ENCODE data around the gene ETS1.
A peak's percentile ranks its signal among the peaks of the same experiment; 100 is the strongest.
"Not testable (repeated sequence)": the region's sequence is repeated elsewhere in the genome, so short reads cannot be mapped to it uniquely, and the experiment has no call there.

The ETS1 gene

DNA sequence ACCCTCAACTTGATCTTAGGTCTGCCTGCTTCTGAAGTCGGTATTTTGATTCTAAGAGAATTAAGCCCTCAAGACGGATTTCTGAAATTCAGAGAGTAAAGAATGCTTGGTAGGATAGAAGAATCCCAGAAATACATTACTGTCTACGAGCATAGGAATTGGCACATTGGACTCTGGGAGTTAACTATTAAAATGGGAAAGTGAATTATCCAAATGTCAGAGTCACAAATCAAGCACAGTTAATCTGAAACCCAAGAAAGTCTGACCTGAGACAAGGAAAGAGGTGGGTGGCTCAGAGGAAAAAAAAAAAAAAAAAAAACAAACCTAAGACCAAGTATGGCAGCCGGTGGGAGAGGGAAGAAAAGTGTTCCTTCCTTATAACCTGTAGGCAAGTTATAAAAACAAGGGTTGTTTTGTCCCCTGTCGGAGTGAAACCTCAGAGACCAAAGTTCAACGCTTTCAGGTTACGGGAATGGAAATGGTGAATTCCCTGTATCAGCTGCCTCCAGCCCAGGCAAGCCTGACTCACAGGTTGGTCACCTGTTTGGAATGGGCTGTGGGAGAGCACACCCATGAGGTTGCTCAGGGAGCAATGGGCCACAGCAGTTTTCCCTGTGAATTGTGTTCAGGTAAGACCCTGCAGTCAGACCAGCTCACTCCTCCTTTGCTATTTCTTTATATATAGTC, 139.0 kb downstream of the ETS1 start:
- DNase-seq (ENCODE audit: low spot score) (peak; percentile 76), FAIRE-seq (no peak)

DNA sequence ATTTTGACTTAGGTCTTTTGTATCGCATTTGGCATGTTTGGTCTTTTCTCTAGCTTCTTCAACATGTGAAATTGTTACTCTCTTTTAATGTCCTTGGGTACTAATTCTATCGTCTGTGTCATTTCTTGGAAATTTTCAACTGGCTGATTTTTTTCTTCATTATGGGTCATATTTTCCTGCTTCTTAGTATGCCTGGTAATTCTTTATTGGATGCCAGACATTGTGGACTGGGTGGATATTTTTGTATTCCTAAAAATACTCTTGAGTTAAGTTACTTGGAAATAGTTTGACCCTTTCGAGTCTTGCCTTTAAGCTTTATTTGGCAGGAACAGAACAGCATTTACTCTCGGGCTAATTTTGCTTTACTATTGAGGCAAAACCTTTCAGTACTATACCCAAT, 140.1 kb downstream of the ETS1 start:
- DNase-seq (ENCODE audit: low spot score), result no peak
- no peak for FAIRE-seq

DNA sequence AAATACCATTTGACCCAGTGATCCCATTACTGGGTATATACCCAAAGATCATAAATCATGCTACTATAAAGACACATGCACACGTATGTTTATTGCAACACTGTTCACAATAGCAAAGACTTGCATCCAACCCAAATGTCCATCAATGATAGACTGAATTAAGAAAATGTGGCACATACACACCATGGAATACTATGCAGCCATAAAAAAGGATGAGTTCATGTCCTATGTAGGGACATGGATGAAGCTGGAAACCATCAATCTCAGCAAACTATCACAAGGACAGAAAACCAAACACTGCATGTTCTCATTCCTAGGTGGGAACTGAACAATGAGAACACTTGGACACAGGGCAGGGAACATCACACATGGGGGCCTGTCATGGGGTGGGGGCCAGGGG, 141.4 kb downstream of the ETS1 start:
- not testable (repeated sequence) for FAIRE-seq; DNase-seq (ENCODE audit: low spot score)

DNA sequence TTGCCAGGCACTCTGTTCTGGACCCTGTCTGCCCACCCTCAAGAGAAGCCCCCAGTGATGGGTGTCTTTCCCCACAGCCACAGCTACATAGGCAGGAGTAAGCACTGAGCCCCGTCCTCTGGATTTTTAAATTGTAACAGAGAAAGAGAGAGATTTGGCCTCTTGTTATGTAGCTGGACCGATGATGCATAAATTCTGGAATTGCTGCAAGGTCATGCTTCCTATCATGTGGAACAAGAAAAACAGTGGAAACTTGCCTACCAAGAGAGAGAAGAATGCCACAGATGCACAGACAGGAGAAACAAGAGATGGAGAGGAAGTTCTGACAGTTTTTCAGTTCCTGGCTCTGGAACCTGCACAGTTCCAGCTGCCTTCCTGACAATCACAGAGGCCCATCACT, 150.2 kb downstream of the ETS1 start:
- FAIRE-seq (no peak), DNase-seq (ENCODE audit: low spot score) (no peak)

DNA sequence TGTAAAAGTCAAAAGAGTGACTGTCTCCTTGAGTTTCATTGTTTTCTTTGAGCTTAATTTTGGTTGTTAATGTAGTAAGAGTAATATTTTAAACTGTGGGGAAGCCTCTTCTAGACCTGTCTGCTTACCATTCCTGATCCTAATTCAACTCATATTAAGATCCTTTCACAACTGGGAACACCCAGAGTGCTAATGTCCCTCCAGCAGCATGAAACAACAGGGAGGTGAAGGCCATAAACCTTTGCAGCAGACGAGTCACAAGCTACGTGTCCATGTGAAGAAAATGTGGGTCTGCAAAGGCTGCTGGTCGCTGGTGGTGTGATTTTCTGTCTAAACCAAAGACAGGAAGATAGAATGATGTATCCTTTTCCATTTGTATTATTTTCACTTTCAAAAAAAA, 152.5 kb downstream of the ETS1 start:
- no peak for DNase-seq (ENCODE audit: low spot score)
- no peak for FAIRE-seq

DNA sequence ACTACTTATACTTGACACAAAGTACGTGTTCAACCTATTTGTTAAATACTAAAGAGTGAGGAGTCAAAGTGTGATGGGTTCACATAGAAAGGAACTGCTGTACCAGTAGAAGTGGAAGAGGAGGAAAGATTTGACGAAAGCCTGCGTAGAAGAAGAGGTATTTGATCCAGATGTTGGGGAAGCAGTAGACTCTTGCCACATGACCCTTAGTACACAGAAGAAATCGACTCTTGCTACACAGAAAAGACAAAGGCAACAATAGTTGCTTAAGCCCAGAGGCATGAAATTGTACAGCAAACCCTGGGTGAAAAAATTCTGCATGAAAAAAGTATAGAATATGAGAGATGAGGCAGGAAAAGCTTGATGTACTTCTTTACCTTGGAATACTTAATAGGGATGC, 152.9 kb downstream of the ETS1 start:
- DNase-seq (ENCODE audit: low spot score) (no peak), FAIRE-seq (no peak)

DNA sequence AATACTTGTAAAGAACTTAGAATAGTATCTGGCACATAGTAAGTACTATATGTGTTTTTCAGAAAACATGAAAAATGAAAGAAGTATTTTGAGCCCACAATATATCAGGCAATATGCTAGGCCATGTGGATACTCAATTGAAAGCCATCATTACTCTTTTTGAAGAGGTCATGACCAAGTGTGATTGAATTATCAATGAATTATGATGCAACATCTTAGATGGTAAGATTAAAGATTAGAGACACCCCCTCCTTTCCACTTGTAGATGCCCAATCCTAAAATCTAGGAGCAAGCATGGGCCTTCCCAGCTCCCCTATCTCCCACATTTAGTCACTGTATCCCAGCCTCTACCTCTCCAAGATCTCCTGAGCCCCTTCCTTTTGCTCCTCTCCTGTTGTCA, 154.4 kb downstream of the ETS1 start:
- DNase-seq (ENCODE audit: low spot score), result no peak
- FAIRE-seq, result no peak

DNA sequence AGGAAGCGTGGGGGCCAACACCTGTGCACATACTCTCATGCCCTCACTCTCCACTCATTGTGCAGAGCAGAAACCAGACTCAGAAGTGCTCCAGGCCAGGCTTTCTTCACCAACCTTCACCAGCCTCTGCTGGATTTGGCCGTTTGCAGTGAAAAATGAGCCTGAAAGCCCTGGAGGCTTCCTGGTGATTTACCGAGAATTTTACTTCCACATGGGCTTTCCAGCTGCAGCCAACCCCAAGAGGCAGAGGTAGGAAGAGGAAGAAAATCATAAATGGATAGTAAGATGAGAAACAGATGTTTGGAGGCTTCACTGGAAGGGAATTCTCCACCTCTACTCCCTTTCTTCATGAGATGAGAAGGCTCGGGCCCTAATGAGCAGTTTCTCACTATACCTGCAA, 155.4 kb downstream of the ETS1 start:
- FAIRE-seq (no peak), DNase-seq (ENCODE audit: low spot score) (no peak)

DNA sequence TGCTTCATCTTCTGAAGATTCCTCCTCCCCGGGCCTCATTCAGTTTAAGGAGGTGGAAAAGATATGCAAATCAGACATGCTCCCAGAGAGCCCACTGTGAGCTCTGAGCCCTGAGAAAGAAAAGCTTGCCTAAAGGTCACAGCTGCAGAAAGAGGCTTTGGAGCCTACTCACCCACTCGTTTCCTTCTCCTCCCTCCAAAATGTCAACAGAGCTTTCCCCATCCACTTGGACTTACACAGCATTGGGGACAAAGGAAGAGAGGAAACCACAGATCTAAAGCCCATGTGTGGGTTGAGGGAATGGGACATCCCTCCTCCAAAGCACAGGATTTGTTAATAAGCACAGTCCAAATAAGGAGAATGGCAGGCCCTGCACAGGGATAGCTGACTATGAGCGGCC, 158.4 kb downstream of the ETS1 start:
- DNase-seq (ENCODE audit: low spot score), result no peak
- FAIRE-seq, result no peak

DNA sequence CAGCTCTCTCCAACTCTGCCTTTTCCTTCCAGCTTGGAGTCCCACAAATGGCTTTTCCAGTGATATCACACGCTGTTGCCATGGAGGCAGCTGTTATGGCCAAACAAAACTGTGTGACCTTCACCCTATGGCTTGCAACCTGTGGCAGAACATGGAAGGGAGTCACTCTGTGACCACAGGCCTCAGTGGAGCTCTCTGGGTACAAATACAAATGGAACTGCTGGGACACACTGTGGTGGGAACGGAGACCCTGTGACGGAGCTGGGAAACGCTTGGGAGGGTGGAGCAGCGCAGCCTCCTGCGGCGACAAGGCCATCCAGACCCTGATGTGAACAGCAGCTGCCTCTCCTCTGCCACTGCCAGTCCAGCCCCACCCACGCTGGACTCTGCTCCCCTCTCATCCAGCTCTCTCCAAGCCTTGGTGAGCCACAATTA, 162.5 kb downstream of the ETS1 start:
- no peak for DNase-seq (ENCODE audit: low spot score)

DNA sequence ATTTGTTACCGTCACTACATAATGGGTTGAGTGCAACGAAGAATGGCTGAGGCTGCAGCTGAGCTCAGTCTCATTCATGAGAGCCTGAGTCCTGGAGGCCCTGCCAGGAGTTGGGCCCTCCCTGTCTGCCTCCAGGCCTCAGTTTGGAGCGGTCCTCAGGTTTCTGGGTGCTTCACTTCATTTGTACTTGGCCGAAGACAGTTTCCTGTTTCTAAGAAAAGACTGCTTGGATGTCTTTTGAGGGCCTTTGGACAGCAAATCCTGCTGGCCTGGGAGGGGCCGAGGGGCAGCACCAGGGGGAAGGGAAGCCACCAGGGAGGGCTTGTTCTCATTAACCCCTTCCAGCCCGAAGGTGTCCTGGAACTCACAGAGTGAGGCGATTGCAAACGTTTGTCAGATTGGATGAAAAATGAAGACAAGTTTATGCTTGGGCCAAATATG, 163.1 kb downstream of the ETS1 start:
- FAIRE-seq (no peak), DNase-seq (ENCODE audit: low spot score) (no peak)

More for the DNA sequence above, 162.5 kb downstream of the ETS1 start:
- FAIRE-seq, result no peak

DNA sequence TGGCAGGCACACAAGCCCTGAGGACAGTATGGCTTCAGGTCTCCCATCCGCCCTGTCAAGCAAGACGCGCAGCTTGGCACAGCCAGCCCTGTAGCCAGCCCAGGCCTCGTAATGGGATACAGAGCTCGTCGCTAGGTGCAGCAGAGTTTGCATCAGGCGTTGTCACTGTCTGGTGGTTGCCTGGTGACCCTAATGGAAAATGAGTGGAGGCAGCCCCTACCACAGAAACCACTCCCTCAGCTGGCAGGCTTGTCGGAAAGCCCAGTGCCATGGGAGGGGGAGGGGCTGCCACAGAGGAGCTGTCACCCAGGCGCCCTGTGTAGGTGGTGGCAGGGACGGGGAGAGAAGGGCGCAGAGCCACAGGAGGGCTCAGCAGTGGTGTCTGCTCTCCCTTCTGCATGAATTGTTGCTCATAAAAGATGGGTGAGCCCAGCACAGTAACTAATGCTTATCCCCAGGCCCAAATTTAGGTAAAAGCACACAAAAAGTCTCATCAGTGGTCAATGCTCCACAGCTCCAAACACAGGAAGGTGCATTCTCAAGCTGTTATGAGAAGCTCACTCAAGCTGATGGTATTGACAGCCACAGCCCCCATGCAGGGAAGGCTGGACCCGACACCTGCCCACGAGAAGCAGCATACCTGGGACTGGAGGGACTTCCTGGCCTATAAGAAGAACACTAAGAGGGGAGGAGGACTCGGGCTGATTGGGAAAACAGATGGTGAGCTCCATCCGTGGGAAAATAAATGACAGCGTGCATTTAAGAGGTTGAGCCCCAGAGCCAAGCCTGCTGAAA, 164.6 kb downstream of the ETS1 start:
- no peak for DNase-seq (ENCODE audit: low spot score)
- FAIRE-seq, result no peak

DNA sequence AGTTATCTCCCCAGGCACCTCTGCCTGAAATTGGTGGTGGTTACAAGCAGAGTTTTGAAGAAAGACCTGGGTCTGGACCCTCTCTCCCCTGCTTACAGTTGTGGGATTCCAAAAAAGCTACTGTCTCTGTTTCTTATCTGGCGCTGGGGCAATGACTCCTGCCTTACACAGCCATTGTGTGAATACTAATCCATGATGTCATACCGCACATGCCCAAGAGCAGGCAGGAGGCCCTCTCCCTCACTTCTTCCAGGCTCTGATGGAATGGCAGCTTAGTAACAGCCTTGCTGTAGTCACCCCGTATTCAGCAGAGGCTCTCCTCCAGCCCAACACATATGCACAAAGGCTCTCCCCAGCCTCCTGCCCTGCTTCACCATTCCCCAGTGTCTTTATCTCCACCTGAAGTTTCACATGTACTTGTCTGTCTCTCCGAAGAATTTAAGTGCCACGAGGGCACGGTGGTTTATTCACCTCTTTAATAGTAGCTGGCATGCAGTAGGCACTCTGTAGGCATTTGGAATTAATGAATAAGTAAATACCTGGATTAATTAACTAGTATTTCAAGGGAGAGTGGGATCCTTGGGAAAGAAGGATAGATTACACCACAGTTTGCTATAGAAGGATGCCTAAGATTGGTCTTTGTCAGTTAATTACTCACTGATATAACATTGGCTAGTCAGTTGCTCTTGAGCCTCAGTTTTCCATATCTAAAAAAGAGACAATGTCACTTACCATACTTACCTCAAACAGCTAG, 165.6 kb downstream of the ETS1 start:
- FAIRE-seq (no peak), DNase-seq (ENCODE audit: low spot score) (no peak)

DNA sequence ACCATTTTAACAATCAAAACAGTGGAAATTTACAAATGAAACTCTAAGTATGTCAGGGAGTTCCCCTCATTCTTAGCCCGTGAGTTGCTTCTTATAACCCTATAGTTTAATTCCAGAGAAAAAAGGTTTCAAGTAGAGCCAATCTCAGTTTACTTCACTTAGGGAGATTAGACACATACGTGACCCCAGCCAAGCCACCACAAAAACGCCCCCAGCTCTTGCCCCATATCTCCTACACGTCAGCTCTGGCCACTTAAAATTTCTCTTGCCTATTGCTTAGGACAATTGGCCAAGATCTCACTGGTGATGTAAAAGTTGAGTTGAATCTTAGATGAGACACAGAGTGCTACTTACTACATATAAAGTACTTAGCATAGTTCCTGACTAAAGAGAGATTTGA, 166.4 kb downstream of the ETS1 start:
- FAIRE-seq (no peak), DNase-seq (ENCODE audit: low spot score) (no peak)

DNA sequence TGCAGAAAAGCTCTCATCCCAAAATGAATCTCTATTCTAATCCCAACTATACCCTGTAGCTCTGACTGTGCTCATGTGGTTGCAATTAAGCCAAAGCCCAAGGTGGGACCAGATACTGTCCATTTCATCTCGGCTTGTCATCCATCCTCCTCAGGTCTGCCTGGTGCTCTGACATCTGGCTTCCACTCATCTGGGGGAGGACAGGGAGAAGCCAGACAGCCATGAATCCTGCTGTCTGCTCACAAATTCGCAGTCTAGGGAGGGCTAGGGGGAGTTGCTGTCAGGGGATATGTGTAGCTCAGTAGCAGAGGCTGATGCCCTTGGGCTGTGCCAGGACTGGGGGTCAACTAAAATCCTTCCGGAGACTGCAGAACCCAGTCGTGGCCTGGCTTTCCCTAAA, 167.1 kb downstream of the ETS1 start:
- FAIRE-seq, result no peak
- DNase-seq (ENCODE audit: low spot score), result no peak

DNA sequence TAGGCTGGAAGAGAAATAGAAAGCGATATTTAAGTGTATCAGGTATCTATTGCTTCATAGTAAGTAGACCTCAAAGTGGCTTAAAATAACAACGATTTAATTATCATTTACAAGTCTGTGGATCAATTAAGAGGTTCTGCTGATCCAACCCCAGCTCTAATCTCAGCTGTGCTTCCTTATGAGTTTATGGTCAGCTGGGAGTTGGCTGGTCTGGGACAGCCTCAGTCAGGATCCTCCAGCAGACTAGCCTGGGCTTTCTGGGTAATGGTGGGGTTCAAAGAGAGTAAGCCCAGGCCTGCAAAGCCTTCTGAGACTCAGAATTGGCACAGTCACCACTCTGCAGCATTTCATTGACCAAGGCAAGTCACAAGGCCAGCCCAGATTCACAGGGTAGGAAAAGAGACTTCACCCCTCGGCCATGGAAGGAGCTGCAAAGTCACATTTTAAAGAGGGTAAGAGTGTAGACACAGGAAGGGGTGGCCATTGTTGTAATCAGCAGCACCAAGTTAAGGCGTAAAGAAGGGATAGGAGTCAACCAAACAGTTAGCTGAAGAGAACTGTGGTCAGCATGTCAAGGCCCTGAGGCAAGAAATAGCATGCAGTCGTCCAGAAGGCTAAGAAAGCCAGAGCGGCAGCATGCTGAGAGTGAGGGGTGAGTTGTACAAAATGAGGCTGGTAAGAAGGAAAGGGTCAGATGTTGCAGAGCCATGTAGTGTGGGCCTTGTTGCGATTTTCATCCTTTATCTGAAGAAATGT, 168.2 kb downstream of the ETS1 start:
- no peak for DNase-seq (ENCODE audit: low spot score)
- no peak for FAIRE-seq

DNA sequence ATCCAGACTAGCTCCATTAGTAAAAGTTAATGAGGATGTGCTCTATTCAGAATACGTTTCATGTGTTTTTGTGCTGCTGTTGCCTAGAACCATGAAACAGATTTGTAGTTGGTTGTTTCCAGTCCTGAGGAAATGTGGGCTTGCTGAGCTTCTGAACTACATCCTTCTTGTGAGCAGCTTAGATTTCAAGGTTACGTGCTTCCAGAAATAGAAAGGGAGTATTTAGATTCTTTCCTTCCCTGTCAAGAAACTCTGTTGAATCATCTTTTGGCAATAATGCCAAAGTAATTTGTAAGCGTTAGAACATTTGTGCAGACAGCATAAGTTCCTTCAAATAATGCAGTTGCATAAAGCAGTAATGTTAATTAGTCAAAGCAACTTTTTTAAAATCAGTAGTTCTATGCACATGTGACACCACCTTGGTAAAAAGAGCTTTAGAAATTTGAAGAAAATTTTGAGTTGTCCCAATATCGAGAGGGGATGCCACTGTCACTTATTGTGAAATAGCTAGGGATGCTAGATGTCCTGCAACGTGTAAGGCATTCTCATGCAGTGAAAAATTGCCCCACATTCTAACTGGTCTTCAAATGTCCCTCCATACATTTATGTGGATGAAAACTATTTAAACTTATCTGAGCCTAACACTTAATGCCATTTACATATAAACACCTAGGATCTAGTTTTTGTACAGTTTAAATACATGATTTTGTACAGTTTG, 169.6 kb downstream of the ETS1 start:
- DNase-seq (ENCODE audit: low spot score), result no peak
- no peak for FAIRE-seq

DNA sequence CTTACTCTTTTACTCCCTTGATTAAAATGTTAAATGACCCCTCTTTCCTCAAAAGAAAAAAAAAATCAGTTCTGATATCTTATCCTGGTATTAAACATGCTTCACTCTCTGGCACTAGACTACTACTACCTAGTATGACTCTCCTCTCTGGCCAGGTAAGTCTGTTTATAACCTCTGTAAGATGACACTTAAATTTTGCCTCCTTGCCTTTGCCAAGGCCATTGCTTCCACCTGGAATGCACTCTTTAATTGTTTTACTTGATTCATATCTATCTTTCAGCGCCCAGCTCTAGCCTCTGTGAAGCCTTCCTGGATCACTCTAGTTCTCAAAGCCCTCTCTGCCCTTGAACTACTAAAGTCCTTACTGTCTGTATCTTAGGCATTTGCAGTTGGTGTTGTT, 170.4 kb downstream of the ETS1 start:
- DNase-seq (ENCODE audit: low spot score) (no peak), FAIRE-seq (no peak)

DNA sequence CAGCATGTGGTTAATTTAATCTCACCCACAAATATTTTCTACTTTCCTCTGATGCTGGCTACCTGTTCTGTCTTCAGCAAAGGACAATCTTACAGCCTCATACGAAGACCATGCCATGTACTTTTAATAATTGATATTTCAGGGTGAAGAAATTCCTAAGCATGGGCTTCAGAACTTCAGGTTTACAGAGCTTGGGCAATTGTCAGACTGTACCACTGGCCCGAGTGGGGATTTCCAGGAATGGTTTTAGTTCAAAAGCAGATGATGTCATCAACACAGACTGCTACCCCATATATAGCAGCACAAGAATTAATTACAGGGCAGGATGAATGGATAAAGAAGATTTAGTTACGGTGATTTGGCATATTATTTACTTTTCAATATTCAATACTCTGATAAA, 171.8 kb downstream of the ETS1 start:
- no peak for DNase-seq (ENCODE audit: low spot score)
- FAIRE-seq, result no peak

DNA sequence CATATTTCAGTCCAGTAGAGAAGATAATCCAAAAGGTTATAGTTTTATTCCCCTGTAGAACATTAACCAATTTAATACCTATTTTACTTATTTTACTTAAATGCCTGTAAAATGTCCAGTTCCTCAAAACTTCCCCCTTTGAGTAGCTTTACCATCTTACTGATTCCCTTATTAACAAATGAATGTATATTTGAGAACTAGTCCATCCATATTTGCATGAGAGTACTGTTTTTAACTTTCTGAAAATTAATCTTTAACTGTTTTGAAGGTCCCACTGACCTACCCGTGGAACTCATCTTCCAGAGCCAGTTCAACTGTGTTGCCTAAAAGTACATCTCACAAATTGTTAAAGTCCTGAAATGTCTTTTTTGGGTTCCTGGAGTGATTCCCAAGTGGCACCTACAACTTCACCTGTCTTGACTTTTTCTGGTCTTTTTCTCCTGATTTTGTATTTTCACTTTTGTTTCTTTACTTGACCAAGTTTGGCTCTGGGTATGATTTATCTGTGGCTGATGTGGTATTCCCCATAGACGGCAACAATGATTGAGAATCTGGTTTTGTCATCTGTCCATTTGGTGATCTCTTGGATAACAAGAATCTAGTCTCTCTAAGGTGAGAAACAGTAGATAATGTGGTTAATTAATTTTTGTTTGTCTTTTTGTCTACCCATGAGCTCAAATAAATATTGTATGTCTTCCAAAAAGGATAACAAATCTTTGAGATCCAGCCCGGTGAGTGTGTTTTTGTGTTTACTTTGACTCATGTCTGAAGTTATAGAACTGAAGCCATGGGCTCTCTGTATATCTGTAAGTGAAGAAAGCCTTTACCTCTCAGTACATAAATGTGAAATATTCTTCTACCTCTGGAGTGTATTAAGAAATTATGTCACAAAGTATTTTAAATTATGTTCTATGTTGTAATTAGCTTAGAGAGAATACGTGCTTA, 174.2 kb downstream of the ETS1 start:
- DNase-seq (ENCODE audit: low spot score) (no peak), FAIRE-seq (no peak)

Data from urothelium cell line (cell line).